ENCODE results near the gene ZC3H12D. TPM values are rescaled to one million over a fixed set of nuclear protein-coding genes. Genes with fewer than 3 reads are reported as not detected.
"Not testable (repeated sequence)": the region's sequence is repeated elsewhere in the genome, so short reads cannot be mapped to it uniquely, and the experiment has no call there.

The ZC3H12D gene
- polyA plus RNA-seq, 3 donors: 0.24 to 1.1 (median 0.30) TPM

- H3K27ac ChIP-seq (ENCODE audit: low read depth, low read length): no peak overlapping the region
- WGBS, 3 donors: 6 to 13% (median 10%) methylated on average over 70 to 89 of the region's 89 CpGs
Observed at GRCh38 chr6:149450679-149451375, 34.0 kb downstream of the ZC3H12D start.

GRCh38 chr6:149449831-149450678 is 34.8 kb downstream of the ZC3H12D start:
- H3K27ac ChIP-seq (ENCODE audit: low read depth, low read length): no peak overlapping the region

GRCh38 chr6:149448821-149449453 is 35.9 kb downstream of the ZC3H12D start:
- no peak overlapping the region for H3K27ac ChIP-seq (ENCODE audit: low read depth, low read length)
- WGBS, 3 donors: 88 to 92% (median 88%) methylated on average over 5 of the region's 5 CpGs

More at GRCh38 chr6:149449831-149450678, 34.8 kb downstream of the ZC3H12D start:
- 90 to 94% (median 93%) methylated on average over 14 of the region's 14 CpGs for WGBS, 3 donors

GRCh38 chr6:149446791-149447376 is 37.9 kb downstream of the ZC3H12D start:
- H3K27ac ChIP-seq (ENCODE audit: low read depth, low read length): no peak overlapping the region
- 92 to 97% (median 94%) methylated on average over 5 of the region's 5 CpGs for WGBS, 3 donors

GRCh38 chr6:149445573-149445972 is 39.2 kb downstream of the ZC3H12D start:
- WGBS, 3 donors: 84 to 97% (median 90%) methylated on average over 7 of the region's 7 CpGs
- no peak overlapping the region for H3K27ac ChIP-seq (ENCODE audit: low read depth, low read length)

- H3K27ac ChIP-seq (ENCODE audit: low read depth, low read length): no peak overlapping the region
- WGBS, 3 donors: 88 to 92% (median 90%) methylated on average over 6 of the region's 6 CpGs
Observed at GRCh38 chr6:149445095-149445466, 39.7 kb downstream of the ZC3H12D start.

GRCh38 chr6:149444360-149445094 is 40.3 kb downstream of the ZC3H12D start:
- WGBS, 3 donors: 64 to 93% (median 87%) methylated on average over 3 of the region's 3 CpGs
- H3K27ac ChIP-seq (ENCODE audit: low read depth, low read length): not testable (repeated sequence)

- WGBS, 3 donors: 58 to 72% (median 66%) methylated on average over 8 of the region's 8 CpGs
- H3K27ac ChIP-seq (ENCODE audit: low read depth, low read length): no peak overlapping the region
Observed at GRCh38 chr6:149443411-149444181, 41.2 kb downstream of the ZC3H12D start.

GRCh38 chr6:149441740-149442139 is 43.1 kb downstream of the ZC3H12D start:
- H3K27ac ChIP-seq (ENCODE audit: low read depth, low read length): no peak overlapping the region
- WGBS, 3 donors: 42 to 89% (median 87%) methylated on average over 9 of the region's 9 CpGs

- no peak overlapping the region for H3K27ac ChIP-seq (ENCODE audit: low read depth, low read length)
- WGBS, 3 donors: 82 to 87% (median 84%) methylated on average over 16 of the region's 16 CpGs
Observed at GRCh38 chr6:149440735-149441671, 43.8 kb downstream of the ZC3H12D start.

- WGBS, 3 donors: 88 to 100% (median 91%) methylated on average over 1 of the region's 1 CpG
- H3K27ac ChIP-seq (ENCODE audit: low read depth, low read length): no peak overlapping the region
Observed at GRCh38 chr6:149439626-149440025, 45.2 kb downstream of the ZC3H12D start.

GRCh38 chr6:149438855-149439254 is 46.0 kb downstream of the ZC3H12D start:
- WGBS, 3 donors: 61 to 82% (median 70%) methylated on average over 3 of the region's 3 CpGs
- no peak overlapping the region for H3K27ac ChIP-seq (ENCODE audit: low read depth, low read length)

GRCh38 chr6:149437212-149437611 is 47.6 kb downstream of the ZC3H12D start:
- H3K27ac ChIP-seq (ENCODE audit: low read depth, low read length): no peak overlapping the region
- 83 to 91% (median 83%) methylated on average over 3 of the region's 3 CpGs for WGBS, 3 donors

- 90 to 96% (median 94%) methylated on average over 12 of the region's 12 CpGs for WGBS, 3 donors
- H3K27ac ChIP-seq (ENCODE audit: low read depth, low read length): no peak overlapping the region
Observed at GRCh38 chr6:149436647-149437046, 48.2 kb downstream of the ZC3H12D start.

- 86 to 93% (median 90%) methylated on average over 13 of the region's 13 CpGs for WGBS, 3 donors
- no peak overlapping the region for H3K27ac ChIP-seq (ENCODE audit: low read depth, low read length)
Observed at GRCh38 chr6:149435919-149436586, 48.8 kb downstream of the ZC3H12D start.

- H3K27ac ChIP-seq (ENCODE audit: low read depth, low read length): no peak overlapping the region
- WGBS, 3 donors: 35 to 71% (median 52%) methylated on average over 1 of the region's 1 CpG
Observed at GRCh38 chr6:149433881-149434280, 50.9 kb downstream of the ZC3H12D start.
